Activated naive CD8-positive, alpha-beta T cell treated with anti-CD3 and anti-CD28 coated beads, Interleukin-2, amount 50 U/mL, for 24 hours (primary cell): Measurements from ENCODE around the gene KRTAP9-7.

Experiments used
- ATAC-seq: fragments of 150-1000 bp; cut with Tn5 transposase; one replicate; pipeline ENCODE4 v1.10.0; 2021
- DNase-seq: peaks from one replicate; pipeline ENCODE4 v3.0.0; 2021
- H3K27ac Mint-ChIP-seq: one replicate; pipeline ENCODE4 v1.8.0; 2021; ENCODE audit warnings: mild to moderate bottlenecking, mixed read lengths
- H3K27me3 Mint-ChIP-seq: one replicate; pipeline ENCODE4 v1.8.0; 2021; ENCODE audit warnings: mixed read lengths
- H3K36me3 Mint-ChIP-seq: one replicate; pipeline ENCODE4 v1.8.0; 2021; ENCODE audit warnings: low read depth, mixed read lengths
- H3K4me1 Mint-ChIP-seq: one replicate; pipeline ENCODE4 v1.8.0; 2021; ENCODE audit warnings: mixed read lengths
- H3K4me3 Mint-ChIP-seq: one replicate; pipeline ENCODE4 v1.8.0; 2021; ENCODE audit warnings: mild to moderate bottlenecking, moderate library complexity, mixed read lengths
- H3K9me3 Mint-ChIP-seq: one replicate; pipeline ENCODE4 v1.8.0; 2021; ENCODE audit warnings: mixed read lengths

KRTAP9-7 gene

DNA sequence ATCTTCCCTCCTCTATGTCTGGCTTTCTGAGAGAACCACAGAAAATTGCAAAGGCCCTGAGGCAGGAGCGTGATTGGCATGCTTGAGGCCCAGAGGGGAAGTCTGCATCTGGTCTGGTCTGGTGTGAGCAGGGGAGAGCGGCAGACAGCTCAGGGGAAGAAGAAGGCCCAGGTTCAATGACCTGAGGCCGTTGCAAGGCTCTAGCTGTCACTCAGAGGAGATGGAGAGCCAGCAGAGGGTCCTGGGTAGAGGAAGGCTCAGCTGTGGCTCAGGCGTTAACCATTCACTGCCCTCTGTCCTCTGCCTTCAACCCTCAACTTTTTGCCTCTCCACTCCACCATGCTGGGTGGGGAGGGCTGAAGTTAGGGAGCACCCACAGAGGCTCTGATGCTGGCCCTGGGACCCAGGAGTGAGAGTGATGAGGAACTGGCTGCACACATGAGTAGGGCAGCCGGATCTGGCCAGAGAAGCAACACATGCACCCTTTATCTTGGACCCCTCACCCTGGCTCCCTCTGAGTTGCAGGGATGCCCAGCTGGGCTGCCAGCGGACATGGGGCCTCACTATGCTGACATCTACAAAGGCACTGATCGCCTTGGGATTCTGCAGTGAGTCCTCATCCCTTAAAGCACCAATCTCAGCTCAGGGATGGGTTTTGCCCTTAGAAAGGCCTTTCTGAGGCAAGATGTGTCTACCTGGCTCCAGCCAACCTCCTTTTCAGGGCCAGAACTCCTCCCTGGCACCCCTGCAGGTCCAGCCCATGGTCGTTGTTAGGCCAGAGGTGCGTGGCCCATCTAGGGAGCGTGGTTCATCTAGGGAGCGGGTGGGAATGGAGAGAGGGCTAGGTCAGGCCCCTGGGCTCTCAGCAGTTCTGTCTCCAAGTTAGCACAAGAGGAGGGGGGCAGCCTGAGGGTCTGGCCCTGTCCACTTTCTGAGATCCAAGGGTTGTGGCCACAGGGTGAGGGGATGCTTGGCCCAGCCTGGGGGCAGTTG is 47.7 kb downstream of the KRTAP9-7 start:
- Mint-ChIP-seq H3K9me3 (peaks cover 13% of the 10 kb centered on the region), H3K4me1 (peaks cover 28% of the 10 kb centered on the region), H3K4me3 (no peak overlapping the region), H3K36me3 (peaks cover 3% of the 10 kb centered on the region), H3K27me3 (no peaks in the 10 kb centered on the region), H3K27ac (no peak overlapping the region)
- ATAC-seq (no peak), DNase-seq (no peak)

- H3K4me1 Mint-ChIP-seq, result peaks cover 34% of the 10 kb centered on the region
- DNase-seq (peak; percentile 13), ATAC-seq (peak; percentile 33)
- H3K36me3 Mint-ChIP-seq, result peaks cover 3% of the 10 kb centered on the region
- peaks cover 8% of the 10 kb centered on the region for H3K9me3 Mint-ChIP-seq
- no peak overlapping the region for H3K27ac Mint-ChIP-seq
- no peak overlapping the region for H3K4me3 Mint-ChIP-seq
- no peaks in the 10 kb centered on the region for H3K27me3 Mint-ChIP-seq
Observed at GRCh38 chr17:41324180-41325075, 48.9 kb downstream of the KRTAP9-7 start.

- Mint-ChIP-seq H3K27ac (no peak overlapping the region), H3K9me3 (peaks cover under 1% of the 10 kb centered on the region), H3K4me1 (peaks cover 34% of the 10 kb centered on the region), H3K36me3 (peaks cover under 1% of the 10 kb centered on the region), H3K4me3 (no peak overlapping the region), H3K27me3 (no peaks in the 10 kb centered on the region)
- DNase-seq (no peak), ATAC-seq (no peak)
Observed at GRCh38 chr17:41325126-41325525, 49.6 kb downstream of the KRTAP9-7 start.

GRCh38 chr17:41325611-41326010 is 50.1 kb downstream of the KRTAP9-7 start:
- no peak overlapping the region for H3K27ac Mint-ChIP-seq
- ATAC-seq (no peak), DNase-seq (no peak)
- no peak overlapping the region for H3K4me3 Mint-ChIP-seq
- H3K9me3 Mint-ChIP-seq, result no peaks in the 10 kb centered on the region
- H3K4me1 Mint-ChIP-seq, result peaks cover 34% of the 10 kb centered on the region
- no peaks in the 10 kb centered on the region for H3K36me3 Mint-ChIP-seq
- no peaks in the 10 kb centered on the region for H3K27me3 Mint-ChIP-seq
